Heart left ventricle (tissue), 16 donors: Measurements from ENCODE around the gene SPRY2. TPM values are rescaled to one million over a fixed set of nuclear protein-coding genes. Genes with fewer than 3 reads are reported as not detected.
"Not testable (repeated sequence)": the region's sequence is repeated elsewhere in the genome, so short reads cannot be mapped to it uniquely, and the experiment has no call there.

Experiments
- ATAC-seq, 4 donors: fragments of 200-7000 bp; cut with Tn5 transposase; one replicate each; pipeline ENCODE4 v1.9.1; 2020 to 2022; ENCODE audit warnings: moderate library complexity in 4 of 4, mild to moderate bottlenecking in 3 of 4, moderate number of reproducible peaks in 1 of 4
- DNase-seq, 5 donors: peaks; one replicate each; pipeline ENCODE4 v3.0.0-alpha.2; 2020
- H3K27ac ChIP-seq, 12 donors: fragments of 200-600 bp; sonication (generic) in 4 of 12; one replicate each; pipeline versions ENCODE4 v1.5.0 to v1.8.0; 2016 to 2022; ENCODE audit warnings: mild to moderate bottlenecking in 2 of 12
- H3K27me3 ChIP-seq, 9 donors: fragments of 200-600 bp; sonication (generic) in 2 of 9; one replicate each; pipeline versions ENCODE4 v1.5.1 to v1.8.0; 2016 to 2022; ENCODE audit warnings: mild to moderate bottlenecking in 3 of 9
- H3K36me3 ChIP-seq, 9 donors: fragments of 200-600 bp; sonication (generic) in 2 of 9; one replicate each; pipeline versions ENCODE4 v1.5.0 to v1.8.0; 2018 to 2022; ENCODE audit warnings: mild to moderate bottlenecking in 2 of 9
- H3K4me1 ChIP-seq, 12 donors: fragments of 200-600 bp; sonication (generic) in 4 of 12; one replicate each; pipeline versions ENCODE4 v1.5.0 to v1.8.0; 2016 to 2022; ENCODE audit warnings: mild to moderate bottlenecking in 3 of 12
- H3K4me3 ChIP-seq, 12 donors: fragments of 200-600 bp; sonication (generic) in 4 of 12; one replicate each; pipeline versions ENCODE4 v1.5.0 to v1.8.0; 2017 to 2022; ENCODE audit warnings: mild to moderate bottlenecking in 9 of 12, moderate library complexity in 4 of 12
- H3K9me3 ChIP-seq, 12 donors: fragments of 200-600 bp; sonication (generic) in 4 of 12; one replicate each; pipeline versions ENCODE4 v1.5.0 to v1.8.0; 2016 to 2022; ENCODE audit warnings: mild to moderate bottlenecking in 1 of 12
- CTCF ChIP-seq, 12 donors: fragments of 200-600 bp; sonication (generic) in 4 of 12; IDR thresholded peaks; one replicate each; pipeline versions ENCODE4 v1.5.0 to v1.8.0; 2018 to 2022; ENCODE audit warnings: antibody characterized with exemption in 12 of 12, mild to moderate bottlenecking in 5 of 12
- POLR2A ChIP-seq, 2 donors: fragments of 450-650 bp; IDR thresholded peaks; one replicate each; pipeline ENCODE4 v1.6.1; 2017; ENCODE audit warnings: antibody characterized with exemption in 2 of 2, mild to moderate bottlenecking in 2 of 2, moderate library complexity in 2 of 2
- WGBS, 4 donors: extraction: QIAGEN DNeasy Blood & Tissue Kit in 2 of 4; methylation state at CpG; one replicate each; pipeline versions ENCODE4 v1.1.5 to v1.1.7; 2013 to 2018; 5-methylcytosine and 5-hydroxymethylcytosine counted together
- intact Hi-C, 10 donors: fragments of 100-400 bp; cut with DNase I; formaldehyde crosslinking; loops; one replicate each; pipeline versions ENCODE4 v1.11.1 to v1.14.2; 2022
- polyA plus RNA-seq, 2 donors: library from polyadenylated mRNA; stranded (reverse); fragments of 200-250 nt; gene quantifications; one replicate each; pipeline ENCODE4 v1.2.3, GENCODE V29; 2013
- total RNA-seq, 9 donors: library from RNA; depleted of rRNA in 2 of 9; stranded (reverse); fragments of >200 nt in 2 of 9; fragmentation: NEBNext Ultra II Directional in 3 of 9; extraction: Animal tissue kit (Norgen Biotek cat#: 25700) in 3 of 9; gene quantifications; one replicate each; pipeline versions ENCODE4 v1.1.0 to v1.2.4, GENCODE V29; 2016 to 2023
- donor health status: ischemic (EF 13 %, LVEDD 7.1; RV severe dilation, severe dysfunction).
- donor health status: healthy with polysubstance abuse.
- donor health status: DM: no; HTN: yes; CAD: no.
- donor health status: DM: no; HTN: no; CAD: no.
- donor health status: ischemic (EF 25% LVEDD 6.9; RV normal size, moderate dysfunction).
- donor health status: ischemic (EF 25% LVEDD 5.7; RV mildly dilated, moderate dysfunction).
- donor health status: healthy.
- donor health status: DM: yes; HTN: yes; CAD: no.
- donor health status: ischemic (EF 35%, LVEDD 5.7; RV mildly dilated, moderate dysfunction).
- donor health status: nonischemic (EF 11% LVEDD 7.7; RV severe dilation, severe dysfunction).
- donor health status: DM: yes; HTN: yes; CAD: no.
- donor health status: PGD.
- donor health status: ischemic (EF 29% LVEDD 5.4; RV normal size, mild dysfunction).
- donor health status: nonischemic (EF 23%, LVEDD 6.1; RV moderate dilation, normal function).

The SPRY2 gene
- total and polyA plus RNA-seq, 11 donors: 18.0 to 48.6 (median 31.7) TPM

DNA sequence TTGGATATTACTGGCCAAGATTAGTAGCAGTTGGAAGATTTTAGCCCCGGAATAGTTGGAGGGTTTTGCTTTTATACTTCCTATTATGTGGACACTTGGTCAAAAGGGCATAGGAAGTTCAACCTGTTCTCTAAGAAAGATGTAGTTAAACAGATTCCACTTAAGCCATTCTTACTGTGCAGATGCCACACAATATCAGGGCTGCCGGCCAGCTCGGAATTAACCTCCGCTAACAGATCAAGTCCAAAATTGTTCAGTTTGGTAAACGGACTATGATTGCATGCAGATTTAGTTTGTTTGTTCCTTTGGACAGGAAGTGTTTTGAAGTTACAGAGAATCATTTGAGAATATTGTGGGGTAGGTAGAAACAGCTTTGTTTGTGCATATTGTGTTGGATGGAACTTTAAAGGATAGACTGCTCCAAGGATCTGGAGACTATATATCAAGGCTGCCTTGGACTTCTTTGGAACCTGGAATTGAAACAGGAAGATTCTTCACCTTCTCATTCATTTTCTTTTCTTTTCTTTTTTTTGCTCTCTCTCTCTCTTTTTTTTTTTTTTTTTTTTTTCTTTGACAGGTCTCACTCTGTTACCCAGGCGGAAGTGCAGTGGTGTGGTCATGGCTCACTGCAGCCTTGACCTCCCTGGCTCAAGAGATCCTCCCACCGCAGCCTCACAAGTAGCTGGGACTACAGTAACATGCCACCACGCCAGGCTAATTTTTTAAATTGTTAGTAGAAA lies 5.0 kb upstream of the SPRY2 start:
- ATAC-seq: no peak
- no peak for TF ChIP-seq POLR2A (IDR thresholded peaks at IDR 0.05)
- TF ChIP-seq CTCF (IDR thresholded peaks at IDR 0.05): no peak
- 53 to 66% (median 56%) methylated on average over 8 of the region's 8 CpGs for WGBS, 4 donors

GRCh38 chr13:80344032-80344431 lies 3.1 kb upstream of the SPRY2 start:
- intact Hi-C loops: loop anchor here in 8 of 10 donors (5.0 to 10.0 kb wide), 15 partner anchors 131 to 937 kb away; partner anchors contain the start of gene RBM26 (in 1 of the 8)
- DNase-seq, H3K9me3 ChIP-seq, ATAC-seq, H3K36me3 ChIP-seq, H3K27me3 ChIP-seq, H3K4me3 ChIP-seq: not testable (repeated sequence)
- peaks cover 0 to 23% (median 13%) of the 10 kb centered on the region in 12 donors for H3K4me1 ChIP-seq
- WGBS, 4 donors: 95 to 97% (median 96%) methylated on average over 11 of the region's 11 CpGs
- H3K27ac ChIP-seq: peak overlapping the region in 3 of 12 donors; percentile 98 to 99 (median 99)

More for the DNA sequence above, 5.0 kb upstream of the SPRY2 start:
- Histone ChIP-seq H3K27me3 (no peaks in the 10 kb centered on the region), H3K4me1 (peaks cover 0 to 23% (median 13%) of the 10 kb centered on the region in 12 donors), H3K4me3 (no peak overlapping the region), H3K36me3 (no peaks in the 10 kb centered on the region), H3K27ac (peak overlapping the region in 2 of 12 donors; percentile 7 to 35), H3K9me3 (no peaks in the 10 kb centered on the region)
- intact Hi-C loops: loop anchor here in 6 of 10 donors (5.0 to 10.0 kb wide), 6 partner anchors 129 to 671 kb away; no protein-coding TSS in a partner anchor
- no peak for DNase-seq

GRCh38 chr13:80342471-80343371 lies 1.8 kb upstream of the SPRY2 start:
- TF ChIP-seq POLR2A (IDR thresholded peaks at IDR 0.05) (peak in 1 of 2 donors; percentile 51), CTCF (IDR thresholded peaks at IDR 0.05) (peak; percentile 96 to 100 (median 99))
- H3K27me3 ChIP-seq: no peaks in the 10 kb centered on the region
- intact Hi-C loops: loop anchor here in 8 of 10 donors (2.0 to 10.0 kb wide), 17 partner anchors 132 to 935 kb away; partner anchors contain the start of gene RBM26 (in 1 of the 8)
- DNase-seq (peak; percentile 85 to 95 (median 90)), ATAC-seq (peak; percentile 24 to 59 (median 51))
- WGBS, 4 donors: 2 to 3% (median 2%) methylated on average over 48 to 61 of the region's 61 CpGs
- H3K36me3 ChIP-seq: peaks cover 0 to 3% (median 0%) of the 10 kb centered on the region in 9 donors
- H3K4me3 ChIP-seq: peak overlapping the region; percentile 69 to 97 (median 94)
- H3K4me1 ChIP-seq: peaks cover 0 to 30% (median 14%) of the 10 kb centered on the region in 12 donors
- H3K27ac ChIP-seq: peak overlapping the region; percentile 89 to 100 (median 98)
- no peaks in the 10 kb centered on the region for H3K9me3 ChIP-seq

DNA sequence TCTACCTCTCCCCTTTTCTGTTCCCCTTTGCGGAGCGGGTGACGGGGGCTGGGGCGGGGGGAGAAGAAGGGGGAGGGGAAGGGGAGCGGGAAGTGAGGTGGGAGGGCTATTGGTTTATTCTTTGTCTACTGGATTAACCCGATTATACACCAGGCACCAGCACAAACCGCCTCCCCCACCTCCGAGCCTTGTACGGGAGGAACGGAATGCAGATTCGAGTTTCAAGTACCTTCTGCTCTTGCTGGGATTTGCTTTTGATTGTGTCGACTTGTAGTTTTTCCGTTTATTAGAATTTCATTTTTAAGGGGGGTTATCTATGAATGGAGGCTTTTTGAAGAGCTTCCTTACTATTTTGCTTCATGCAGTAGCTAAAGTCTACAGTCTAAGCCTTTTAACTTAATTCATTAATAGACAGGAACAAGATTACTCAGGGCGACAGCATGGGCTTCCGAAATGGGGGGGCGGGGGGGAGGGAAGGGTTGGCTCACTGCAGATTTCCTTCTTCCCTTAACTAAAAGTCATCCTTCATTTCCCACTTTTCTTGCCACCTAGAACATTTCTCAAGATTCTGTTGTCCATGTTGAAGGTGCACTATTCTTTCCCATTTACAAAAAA lies 937 bp upstream of the SPRY2 start:
- H3K27ac ChIP-seq: peak overlapping the region; percentile 89 to 100 (median 98)
- ATAC-seq (peak in 2 of 4 donors; percentile 6 to 17), DNase-seq (peak; percentile 50 to 76 (median 69))
- intact Hi-C loops: loop anchor here in 8 of 10 donors (1.0 to 10.0 kb wide), 21 partner anchors 133 to 935 kb away; partner anchors contain the start of gene RBM26 (in 1 of the 8)
- no peaks in the 10 kb centered on the region for H3K27me3 ChIP-seq
- peak overlapping the region; percentile 69 to 97 (median 94) for H3K4me3 ChIP-seq
- H3K4me1 ChIP-seq: peaks cover 0 to 31% (median 16%) of the 10 kb centered on the region in 12 donors
- TF ChIP-seq CTCF (IDR thresholded peaks at IDR 0.05) (no peak), POLR2A (IDR thresholded peaks at IDR 0.05) (no peak)
- peaks cover 0 to 12% (median 6%) of the 10 kb centered on the region in 9 donors for H3K36me3 ChIP-seq
- H3K9me3 ChIP-seq: no peaks in the 10 kb centered on the region
- WGBS, 4 donors: 0 to 1% (median 0%) methylated on average over 15 to 16 of the region's 16 CpGs
